ENCODE data around the gene TIPRL.

DNA sequence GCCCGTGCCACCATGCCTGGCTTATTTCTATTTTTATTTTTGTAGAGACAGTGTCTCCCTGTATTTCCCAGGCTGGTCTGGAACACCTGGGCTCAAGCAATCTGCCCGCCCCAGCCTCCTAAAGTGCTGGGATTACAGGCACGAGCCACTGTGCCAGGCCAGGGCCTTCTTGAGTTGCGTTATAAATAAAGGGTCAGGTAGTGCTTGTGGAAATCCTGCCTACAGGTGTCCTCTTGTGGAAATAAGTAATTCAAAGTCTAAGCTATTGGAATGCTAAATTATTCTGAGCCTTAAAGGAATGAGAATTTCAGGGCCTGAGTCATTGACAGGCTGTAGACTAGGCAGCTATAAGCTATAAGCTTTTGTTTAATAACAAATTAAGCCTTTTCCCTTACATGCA, 38.9 kb downstream of the TIPRL start:
- TF ChIP-seq CTCF (IDR thresholded peaks at IDR 0.05) (no peak), POLR2A (IDR thresholded peaks at IDR 0.05) (no peak)

All from upper lobe of left lung (tissue), 4 donors.